Body of pancreas (tissue), 4 donors: Measurements from ENCODE around the gene FGF6.

Experiments
- POLR2A ChIP-seq, 3 donors: fragments of 450-650 bp; IDR thresholded peaks; one replicate each; pipeline ENCODE4 v1.6.1; 2016; ENCODE audit warnings: antibody characterized with exemption in 3 of 3, mild to moderate bottlenecking in 2 of 3
- TF ChIP-seq, protein P1 (sequence below), 7 experiments: fragments of 450-650 bp in 4 of 7; fragments of 200-600 bp in 3 of 7; sonication (generic) in 3 of 7; IDR thresholded peaks; one replicate each; pipeline ENCODE4 v1.5.1; 2016 to 2019; ENCODE audit warnings: antibody characterized with exemption in 7 of 7

DNA sequence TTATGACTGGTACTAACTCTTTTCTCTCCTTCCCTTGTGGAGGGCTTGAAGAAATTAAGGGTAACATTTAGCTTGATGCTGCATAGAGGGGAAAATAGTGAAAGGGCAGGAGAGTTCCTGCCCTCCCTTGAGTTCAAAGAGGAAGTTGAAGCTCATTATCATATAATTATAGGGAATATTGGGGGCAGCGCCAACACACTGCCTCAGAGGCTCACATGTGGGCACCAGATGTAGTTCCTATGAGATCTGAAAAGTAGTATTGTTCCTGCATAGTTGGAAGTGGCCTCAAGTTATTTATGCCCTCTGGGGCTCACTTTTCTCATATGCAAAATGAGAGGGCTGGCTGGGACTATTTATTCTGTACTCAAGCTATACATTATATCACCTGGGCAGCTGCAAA lies 33.1 kb downstream of the FGF6 start:
- no peak for TF ChIP-seq POLR2A (IDR thresholded peaks at IDR 0.05)
- TF ChIP-seq, protein P1, sequence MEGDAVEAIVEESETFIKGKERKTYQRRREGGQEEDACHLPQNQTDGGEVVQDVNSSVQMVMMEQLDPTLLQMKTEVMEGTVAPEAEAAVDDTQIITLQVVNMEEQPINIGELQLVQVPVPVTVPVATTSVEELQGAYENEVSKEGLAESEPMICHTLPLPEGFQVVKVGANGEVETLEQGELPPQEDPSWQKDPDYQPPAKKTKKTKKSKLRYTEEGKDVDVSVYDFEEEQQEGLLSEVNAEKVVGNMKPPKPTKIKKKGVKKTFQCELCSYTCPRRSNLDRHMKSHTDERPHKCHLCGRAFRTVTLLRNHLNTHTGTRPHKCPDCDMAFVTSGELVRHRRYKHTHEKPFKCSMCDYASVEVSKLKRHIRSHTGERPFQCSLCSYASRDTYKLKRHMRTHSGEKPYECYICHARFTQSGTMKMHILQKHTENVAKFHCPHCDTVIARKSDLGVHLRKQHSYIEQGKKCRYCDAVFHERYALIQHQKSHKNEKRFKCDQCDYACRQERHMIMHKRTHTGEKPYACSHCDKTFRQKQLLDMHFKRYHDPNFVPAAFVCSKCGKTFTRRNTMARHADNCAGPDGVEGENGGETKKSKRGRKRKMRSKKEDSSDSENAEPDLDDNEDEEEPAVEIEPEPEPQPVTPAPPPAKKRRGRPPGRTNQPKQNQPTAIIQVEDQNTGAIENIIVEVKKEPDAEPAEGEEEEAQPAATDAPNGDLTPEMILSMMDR (IDR thresholded peaks at IDR 0.05), result no peak
